ENCODE data around the gene MAPK12. TPM values are rescaled to one million over a fixed set of nuclear protein-coding genes. Genes with fewer than 3 reads are reported as not detected.
A peak's percentile ranks its signal among the peaks of the same experiment; 100 is the strongest.

Gene MAPK12
- total RNA-seq, 2 experiments from 2014 or later: 4.8 to 5.3 TPM

- Mint-ChIP-seq H3K27me3 (ENCODE audit: low read depth) (no peaks in the 10 kb centered on the region), H3K9me3 (ENCODE audit: insufficient read depth) (no peaks in the 10 kb centered on the region), H3K27ac (peak overlapping the region; percentile 99), H3K36me3 (ENCODE audit: low read depth) (peaks cover 22% of the 10 kb centered on the region), H3K4me3 (peak overlapping the region; percentile 95), H3K4me1 (ENCODE audit: low read depth) (peaks cover 45% of the 10 kb centered on the region)
- ATAC-seq (no peak), DNase-seq (no peak)
- CTCF ChIA-PET: interaction anchor here (1.9 kb wide), 1 partner anchor 95 kb away, joined by 5 read pairs; no protein-coding TSS in a partner anchor
- POLR2A ChIA-PET: interaction anchor here (3.1 kb wide), 1 partner anchor 56 kb away, joined by 14 read pairs; no protein-coding TSS in a partner anchor
These were observed 15.0 kb downstream of the MAPK12 start for GRCh38 chr22:50246242-50247175.

GRCh38 chr22:50245214-50246072 is 16.0 kb downstream of the MAPK12 start:
- CTCF ChIA-PET: interaction anchor here (1.9 kb wide), 2 partner anchors 96 to 252 kb away, joined by 5 read pairs; no protein-coding TSS in a partner anchor
- peaks cover 48% of the 10 kb centered on the region for H3K4me1 Mint-ChIP-seq (ENCODE audit: low read depth)
- ATAC-seq: peak; percentile 17

GRCh38 chr22:50244420-50245213 is 16.9 kb downstream of the MAPK12 start, which contains the start of gene TUBGCP6:
TUBGCP6 (minus strand) TSS chr22:50245023; CDS start chr22:50244459, 564 bp downstream.
- Mint-ChIP-seq H3K36me3 (ENCODE audit: low read depth) (peaks cover 31% of the 10 kb centered on the region), H3K27me3 (ENCODE audit: low read depth) (no peaks in the 10 kb centered on the region), H3K4me3 (peak within 1 kb of the TSS; percentile 95), H3K9me3 (ENCODE audit: insufficient read depth) (no peaks in the 10 kb centered on the region), H3K27ac (peak within 1 kb of the TSS; percentile 99), H3K4me1 (ENCODE audit: low read depth) (peaks cover 41% of the 10 kb centered on the region)
- ChIA-PET CTCF (interaction anchor here (0.7 to 1.9 kb wide), 12 partner anchors 8 to 383 kb away, joined by 3 to 5 read pairs (median 3); partner anchors contain the start of gene SCO2), POLR2A (interaction anchor here (0.6 to 3.1 kb wide), 12 partner anchors 10 to 376 kb away, joined by 3 to 14 read pairs (median 4); partner anchors contain the start of genes PLXNB2 and SCO2)
- ATAC-seq: peak; percentile 81
- peak; percentile 95 for DNase-seq

More at GRCh38 chr22:50245214-50246072, 16.0 kb downstream of the MAPK12 start:
- Mint-ChIP-seq H3K36me3 (ENCODE audit: low read depth) (peaks cover 25% of the 10 kb centered on the region), H3K27ac (peak overlapping the region; percentile 99), H3K9me3 (ENCODE audit: insufficient read depth) (no peaks in the 10 kb centered on the region), H3K4me3 (peak overlapping the region; percentile 95), H3K27me3 (ENCODE audit: low read depth) (no peaks in the 10 kb centered on the region)
- no peak for DNase-seq
- POLR2A ChIA-PET: interaction anchor here (2.1 to 3.1 kb wide), 2 partner anchors 55 to 376 kb away, joined by 6 to 14 read pairs; no protein-coding TSS in a partner anchor

- CTCF ChIA-PET: interaction anchor here (0.7 to 1.9 kb wide), 12 partner anchors 9 to 384 kb away, joined by 3 to 5 read pairs (median 3); partner anchors contain the start of gene SCO2
- H3K27me3 Mint-ChIP-seq (ENCODE audit: low read depth): no peaks in the 10 kb centered on the region
- ATAC-seq: no peak
These were observed 17.6 kb downstream of the MAPK12 start for GRCh38 chr22:50243685-50244419.

GRCh38 chr22:50242406-50242949 is 19.0 kb downstream of the MAPK12 start:
- Mint-ChIP-seq H3K9me3 (ENCODE audit: insufficient read depth) (no peaks in the 10 kb centered on the region), H3K27ac (peak overlapping the region; percentile 43), H3K4me3 (peak overlapping the region; percentile 95), H3K4me1 (ENCODE audit: low read depth) (peaks cover 36% of the 10 kb centered on the region), H3K27me3 (ENCODE audit: low read depth) (no peaks in the 10 kb centered on the region), H3K36me3 (ENCODE audit: low read depth) (peaks cover 30% of the 10 kb centered on the region)
- no peak for ATAC-seq
- no peak for DNase-seq
- ChIA-PET POLR2A (no interaction called here), CTCF (interaction anchor here (0.7 to 2.8 kb wide), 8 partner anchors 10 to 449 kb away, joined by 3 to 15 read pairs (median 3); partner anchors contain the start of gene SCO2)

More at GRCh38 chr22:50243685-50244419, 17.6 kb downstream of the MAPK12 start:
- Mint-ChIP-seq H3K27ac (peak overlapping the region; percentile 99), H3K4me3 (peak overlapping the region; percentile 95), H3K36me3 (ENCODE audit: low read depth) (peaks cover 31% of the 10 kb centered on the region), H3K4me1 (ENCODE audit: low read depth) (peaks cover 40% of the 10 kb centered on the region), H3K9me3 (ENCODE audit: insufficient read depth) (no peaks in the 10 kb centered on the region)
- POLR2A ChIA-PET: interaction anchor here (0.6 to 3.1 kb wide), 13 partner anchors 11 to 377 kb away, joined by 3 to 14 read pairs (median 3); partner anchors contain the start of genes PLXNB2 and SCO2
- no peak for DNase-seq

- DNase-seq (no peak), ATAC-seq (no peak)
- Mint-ChIP-seq H3K4me3 (no peak overlapping the region), H3K27me3 (ENCODE audit: low read depth) (no peaks in the 10 kb centered on the region), H3K27ac (no peak overlapping the region), H3K36me3 (ENCODE audit: low read depth) (peaks cover 41% of the 10 kb centered on the region), H3K4me1 (ENCODE audit: low read depth) (peaks cover 35% of the 10 kb centered on the region), H3K9me3 (ENCODE audit: insufficient read depth) (no peaks in the 10 kb centered on the region)
- CTCF ChIA-PET: interaction anchor here (0.7 to 3.0 kb wide), 2 partner anchors 12 to 472 kb away, joined by 3 to 9 read pairs; partner anchors contain the start of gene HDAC10
- POLR2A ChIA-PET: no interaction called here
These were observed 22.7 kb downstream of the MAPK12 start for GRCh38 chr22:50238755-50239154.

- ATAC-seq (no peak), DNase-seq (no peak)
- no peaks in the 10 kb centered on the region for H3K9me3 Mint-ChIP-seq (ENCODE audit: insufficient read depth)
- no peaks in the 10 kb centered on the region for H3K27me3 Mint-ChIP-seq (ENCODE audit: low read depth)
- ChIA-PET CTCF (interaction anchor here (0.6 to 1.9 kb wide), 5 partner anchors 14 to 214 kb away, joined by 3 to 9 read pairs (median 3); partner anchors contain the start of gene HDAC10), POLR2A (no interaction called here)
- peaks cover 46% of the 10 kb centered on the region for H3K36me3 Mint-ChIP-seq (ENCODE audit: low read depth)
- H3K4me3 Mint-ChIP-seq: no peak overlapping the region
- H3K27ac Mint-ChIP-seq: no peak overlapping the region
- peaks cover 22% of the 10 kb centered on the region for H3K4me1 Mint-ChIP-seq (ENCODE audit: low read depth)
These were observed 24.6 kb downstream of the MAPK12 start for GRCh38 chr22:50236731-50237409.

GRCh38 chr22:50233223-50233622 is 28.3 kb downstream of the MAPK12 start:
- ChIA-PET CTCF (no interaction called here), POLR2A (interaction anchor here (0.7 kb wide), 1 partner anchor 18 kb away, joined by 3 read pairs; the partner anchor contains the start of gene HDAC10)
- Mint-ChIP-seq H3K27me3 (ENCODE audit: low read depth) (no peaks in the 10 kb centered on the region), H3K36me3 (ENCODE audit: low read depth) (peaks cover 44% of the 10 kb centered on the region), H3K4me3 (no peak overlapping the region), H3K27ac (no peak overlapping the region), H3K4me1 (ENCODE audit: low read depth) (peaks cover 12% of the 10 kb centered on the region), H3K9me3 (ENCODE audit: insufficient read depth) (no peaks in the 10 kb centered on the region)
- no peak for ATAC-seq
- DNase-seq: no peak

GRCh38 chr22:50232481-50233151 is 28.9 kb downstream of the MAPK12 start:
- CTCF ChIA-PET: interaction anchor here (2.3 kb wide), 1 partner anchor 8 kb away, joined by 10 read pairs; no protein-coding TSS in a partner anchor
- peaks cover 11% of the 10 kb centered on the region for H3K4me1 Mint-ChIP-seq (ENCODE audit: low read depth)
- no peak overlapping the region for H3K4me3 Mint-ChIP-seq
- H3K27ac Mint-ChIP-seq: no peak overlapping the region
- peaks cover 41% of the 10 kb centered on the region for H3K36me3 Mint-ChIP-seq (ENCODE audit: low read depth)
- no peak for ATAC-seq
- POLR2A ChIA-PET: interaction anchor here (0.7 kb wide), 1 partner anchor 18 kb away, joined by 3 read pairs; the partner anchor contains the start of gene HDAC10
- no peaks in the 10 kb centered on the region for H3K27me3 Mint-ChIP-seq (ENCODE audit: low read depth)
- H3K9me3 Mint-ChIP-seq (ENCODE audit: insufficient read depth): no peaks in the 10 kb centered on the region
- DNase-seq: no peak
